GM21447 (cell line): ENCODE measurements around the gene PIGZ.

Experiments
- ATAC-seq: cut with Tn5 transposase; IDR thresholded peaks from one replicate; pipeline ENCODE4 v1.9.1; 2021; ENCODE audit not compliant: unreplicated experiment

PIGZ gene

GRCh38 chr3:196968233-196969133, at the start of gene PIGZ:
TSS of gene PIGZ (minus strand) at chr3:196968833. CDS start at chr3:196952031, 16,802 bp downstream.
- ATAC-seq: peak; percentile 65

GRCh38 chr3:197017003-197017402, 48.4 kb upstream of the PIGZ start:
- no peak for ATAC-seq

- no peak for ATAC-seq
These were observed 47.4 kb upstream of the PIGZ start for GRCh38 chr3:197015790-197016736.

- ATAC-seq: no peak
These were observed 46.4 kb upstream of the PIGZ start for GRCh38 chr3:197014942-197015575.

GRCh38 chr3:197014024-197014423, 45.4 kb upstream of the PIGZ start:
- no peak for ATAC-seq

- no peak for ATAC-seq
These were observed 43.9 kb upstream of the PIGZ start for GRCh38 chr3:197012540-197012883.

- ATAC-seq: no peak
These were observed 43.3 kb upstream of the PIGZ start for GRCh38 chr3:197011780-197012539.

- no peak for ATAC-seq
These were observed 42.1 kb upstream of the PIGZ start for GRCh38 chr3:197010556-197011351.

GRCh38 chr3:197009532-197010019, 40.9 kb upstream of the PIGZ start:
- ATAC-seq: no peak

GRCh38 chr3:197008436-197009209, 40.0 kb upstream of the PIGZ start:
- no peak for ATAC-seq

- no peak for ATAC-seq
These were observed 39.3 kb upstream of the PIGZ start for GRCh38 chr3:197007953-197008352.

- ATAC-seq: no peak
These were observed 38.8 kb upstream of the PIGZ start for GRCh38 chr3:197007296-197007940.

- no peak for ATAC-seq
These were observed 38.2 kb upstream of the PIGZ start for GRCh38 chr3:197006860-197007259.

- no peak for ATAC-seq
These were observed 37.8 kb upstream of the PIGZ start for GRCh38 chr3:197006446-197006845.

GRCh38 chr3:197003461-197004385, 35.1 kb upstream of the PIGZ start:
- ATAC-seq: peak; percentile 9

- ATAC-seq: peak; percentile 66
These were observed 34.2 kb upstream of the PIGZ start for GRCh38 chr3:197002701-197003454.
